Measurements from ENCODE around the gene SCAP.

- TF ChIP-seq, protein P1, sequence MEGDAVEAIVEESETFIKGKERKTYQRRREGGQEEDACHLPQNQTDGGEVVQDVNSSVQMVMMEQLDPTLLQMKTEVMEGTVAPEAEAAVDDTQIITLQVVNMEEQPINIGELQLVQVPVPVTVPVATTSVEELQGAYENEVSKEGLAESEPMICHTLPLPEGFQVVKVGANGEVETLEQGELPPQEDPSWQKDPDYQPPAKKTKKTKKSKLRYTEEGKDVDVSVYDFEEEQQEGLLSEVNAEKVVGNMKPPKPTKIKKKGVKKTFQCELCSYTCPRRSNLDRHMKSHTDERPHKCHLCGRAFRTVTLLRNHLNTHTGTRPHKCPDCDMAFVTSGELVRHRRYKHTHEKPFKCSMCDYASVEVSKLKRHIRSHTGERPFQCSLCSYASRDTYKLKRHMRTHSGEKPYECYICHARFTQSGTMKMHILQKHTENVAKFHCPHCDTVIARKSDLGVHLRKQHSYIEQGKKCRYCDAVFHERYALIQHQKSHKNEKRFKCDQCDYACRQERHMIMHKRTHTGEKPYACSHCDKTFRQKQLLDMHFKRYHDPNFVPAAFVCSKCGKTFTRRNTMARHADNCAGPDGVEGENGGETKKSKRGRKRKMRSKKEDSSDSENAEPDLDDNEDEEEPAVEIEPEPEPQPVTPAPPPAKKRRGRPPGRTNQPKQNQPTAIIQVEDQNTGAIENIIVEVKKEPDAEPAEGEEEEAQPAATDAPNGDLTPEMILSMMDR (conservative IDR thresholded peaks at IDR 0.05 in 1 of 2, IDR thresholded peaks at IDR 0.05 in 1 of 2; ENCODE audit: low read depth in 1 of 2, low read length in 2 of 2), result no peak
- TF ChIP-seq EZH2 (IDR thresholded peaks at IDR 0.05; ENCODE audit: low read length, missing control alignments), result no peak
Measured at GRCh38 chr3:47495886-47496285, 20.1 kb upstream of the SCAP start.
